Stimulated activated CD4-positive, alpha-beta T cell treated with anti-CD3 and anti-CD28 coated beads, Interleukin-4, amount 100 ng/mL, for 48 hours (primary cell): ENCODE results near the gene CD109.
"Not testable (repeated sequence)": the region's sequence is repeated elsewhere in the genome, so short reads cannot be mapped to it uniquely, and the experiment has no call there.

Experiments
- DNase-seq, 2 donors: peaks; one replicate each; pipeline ENCODE4 v3.0.0-alpha.2; 2020; ENCODE audit warnings: low read depth in 2 of 2

CD109 gene

GRCh38 chr6:73683574-73683973, 12.4 kb upstream of the CD109 start:
- not testable (repeated sequence) for DNase-seq

GRCh38 chr6:73688351-73688750, 7.7 kb upstream of the CD109 start:
- DNase-seq, result no peak

GRCh38 chr6:73690056-73690455, 5.9 kb upstream of the CD109 start:
- no peak for DNase-seq

- no peak for DNase-seq
These were observed 4.5 kb upstream of the CD109 start for GRCh38 chr6:73691512-73691911.

GRCh38 chr6:73694711-73695411, 1.1 kb upstream of the CD109 start:
- DNase-seq, result no peak

GRCh38 chr6:73696966-73697655, 1.1 kb downstream of the CD109 start:
- DNase-seq, result no peak

- no peak for DNase-seq
These were observed 3.9 kb downstream of the CD109 start for GRCh38 chr6:73699676-73700459.

GRCh38 chr6:73702444-73702843, 6.4 kb downstream of the CD109 start:
- DNase-seq, result no peak

GRCh38 chr6:73703466-73703865, 7.5 kb downstream of the CD109 start:
- no peak for DNase-seq

GRCh38 chr6:73704260-73704659, 8.3 kb downstream of the CD109 start:
- DNase-seq, result peak; percentile 30 to 56

- no peak for DNase-seq
These were observed 8.8 kb downstream of the CD109 start for GRCh38 chr6:73704798-73705197.

GRCh38 chr6:73706971-73707370, 11.0 kb downstream of the CD109 start:
- DNase-seq, result no peak

- no peak for DNase-seq
These were observed 14.5 kb downstream of the CD109 start for GRCh38 chr6:73710470-73710869.

- no peak for DNase-seq
These were observed 14.9 kb downstream of the CD109 start for GRCh38 chr6:73710948-73711347.

GRCh38 chr6:73712535-73713173, 16.7 kb downstream of the CD109 start:
- no peak for DNase-seq

- no peak for DNase-seq
These were observed 17.6 kb downstream of the CD109 start for GRCh38 chr6:73713426-73714147.

GRCh38 chr6:73715111-73715508, 19.1 kb downstream of the CD109 start:
- DNase-seq, result not testable (repeated sequence)

GRCh38 chr6:73719046-73719445, 23.0 kb downstream of the CD109 start:
- DNase-seq, result no peak

GRCh38 chr6:73722318-73723060, 26.5 kb downstream of the CD109 start:
- no peak for DNase-seq

- not testable (repeated sequence) for DNase-seq
These were observed 27.5 kb downstream of the CD109 start for GRCh38 chr6:73723480-73723879.

- no peak for DNase-seq
These were observed 28.4 kb downstream of the CD109 start for GRCh38 chr6:73724389-73724788.
